Measurements from ENCODE around the gene ELP2. TPM values are rescaled to one million over a fixed set of nuclear protein-coding genes. Genes with fewer than 3 reads are reported as not detected.

The ELP2 gene
- total and polyA plus RNA-seq, 12 donors, result 27.4 to 150 (median 67.1) TPM

- Histone ChIP-seq H3K27ac (no peak overlapping the region), H3K36me3 (replicated peaks in 1 of 2) (peaks cover 0 to 4% of the 10 kb centered on the region in 2 donors), H3K4me3 (no peak overlapping the region), H3K4me1 (replicated peaks in 1 of 2) (no peaks in the 10 kb centered on the region), H3K27me3 (no peaks in the 10 kb centered on the region), H3K9me3 (replicated peaks in 1 of 3) (no peaks in the 10 kb centered on the region)
- DNase-seq, result no peak
- WGBS, 4 donors, result 67 to 94% (median 82%) methylated on average over 2 of the region's 2 CpGs
- TF ChIP-seq CTCF (IDR thresholded peaks at IDR 0.05) (no peak), POLR2A (IDR thresholded peaks at IDR 0.05) (no peak)
- intact Hi-C loops (cut with DNase I), result no loop called here
Observed at GRCh38 chr18:36104749-36105148, 24.9 kb upstream of the ELP2 start.

- no peak for DNase-seq
- Histone ChIP-seq H3K27me3 (no peaks in the 10 kb centered on the region), H3K36me3 (replicated peaks in 1 of 2) (peaks cover 0 to 22% of the 10 kb centered on the region in 2 donors), H3K27ac (no peak overlapping the region), H3K4me3 (no peak overlapping the region), H3K4me1 (replicated peaks in 1 of 2) (no peaks in the 10 kb centered on the region), H3K9me3 (replicated peaks in 1 of 3) (no peaks in the 10 kb centered on the region)
- intact Hi-C loops (cut with DNase I), result no loop called here
- TF ChIP-seq CTCF (IDR thresholded peaks at IDR 0.05) (no peak), POLR2A (IDR thresholded peaks at IDR 0.05) (no peak)
Observed at GRCh38 chr18:36107477-36107876, 22.2 kb upstream of the ELP2 start.

GRCh38 chr18:36108196-36108595, 21.5 kb upstream of the ELP2 start:
- intact Hi-C loops (cut with DNase I), result no loop called here
- Histone ChIP-seq H3K36me3 (replicated peaks in 1 of 2) (peaks cover 0 to 29% of the 10 kb centered on the region in 2 donors), H3K4me3 (no peak overlapping the region)

GRCh38 chr18:36108601-36109000, 21.1 kb upstream of the ELP2 start:
- H3K4me1 ChIP-seq (replicated peaks in 1 of 2), result no peaks in the 10 kb centered on the region
- H3K36me3 ChIP-seq (replicated peaks in 1 of 2), result peaks cover 0 to 33% of the 10 kb centered on the region in 2 donors
- no peaks in the 10 kb centered on the region for H3K9me3 ChIP-seq (replicated peaks in 1 of 3)
- no peaks in the 10 kb centered on the region for H3K27me3 ChIP-seq
- intact Hi-C loops (cut with DNase I), result no loop called here
- DNase-seq, result no peak
- H3K27ac ChIP-seq, result no peak overlapping the region
- H3K4me3 ChIP-seq, result no peak overlapping the region
- WGBS, 4 donors, result 89 to 96% (median 95%) methylated on average over 5 of the region's 5 CpGs
- no peak for TF ChIP-seq CTCF (IDR thresholded peaks at IDR 0.05)
- TF ChIP-seq POLR2A (IDR thresholded peaks at IDR 0.05), result no peak

More at GRCh38 chr18:36108196-36108595, 21.5 kb upstream of the ELP2 start:
- 41 to 44% (median 42%) methylated on average over 2 of the region's 2 CpGs for WGBS, 4 donors
- Histone ChIP-seq H3K9me3 (replicated peaks in 1 of 3) (no peaks in the 10 kb centered on the region), H3K4me1 (replicated peaks in 1 of 2) (no peaks in the 10 kb centered on the region), H3K27ac (no peak overlapping the region), H3K27me3 (no peaks in the 10 kb centered on the region)
- TF ChIP-seq CTCF (IDR thresholded peaks at IDR 0.05), result no peak
- no peak for TF ChIP-seq POLR2A (IDR thresholded peaks at IDR 0.05)
- DNase-seq, result no peak

Data from adrenal gland (tissue), 12 donors.